ENCODE measurements around the gene UBC.

DNA sequence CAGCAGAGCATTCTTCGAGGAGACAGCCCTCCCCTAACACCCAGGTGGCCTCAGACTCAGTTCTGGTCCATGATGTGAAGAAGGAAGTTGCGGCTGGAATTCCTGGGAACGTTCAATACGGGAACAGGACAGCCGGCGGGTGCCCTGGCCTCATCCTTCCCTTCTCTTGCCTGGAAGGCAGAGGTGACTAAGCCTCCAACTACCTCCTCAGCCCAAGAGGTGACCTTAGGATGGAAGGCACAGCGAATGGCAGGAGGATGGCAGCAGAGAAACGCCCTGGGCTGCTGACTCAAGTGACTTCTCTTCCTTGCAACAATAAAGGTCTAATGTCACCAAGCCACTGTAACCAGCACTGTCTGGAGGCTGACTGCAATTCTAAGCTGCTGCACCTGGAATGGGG lies 38.4 kb upstream of the UBC start:
- TF ChIP-seq, protein P1, sequence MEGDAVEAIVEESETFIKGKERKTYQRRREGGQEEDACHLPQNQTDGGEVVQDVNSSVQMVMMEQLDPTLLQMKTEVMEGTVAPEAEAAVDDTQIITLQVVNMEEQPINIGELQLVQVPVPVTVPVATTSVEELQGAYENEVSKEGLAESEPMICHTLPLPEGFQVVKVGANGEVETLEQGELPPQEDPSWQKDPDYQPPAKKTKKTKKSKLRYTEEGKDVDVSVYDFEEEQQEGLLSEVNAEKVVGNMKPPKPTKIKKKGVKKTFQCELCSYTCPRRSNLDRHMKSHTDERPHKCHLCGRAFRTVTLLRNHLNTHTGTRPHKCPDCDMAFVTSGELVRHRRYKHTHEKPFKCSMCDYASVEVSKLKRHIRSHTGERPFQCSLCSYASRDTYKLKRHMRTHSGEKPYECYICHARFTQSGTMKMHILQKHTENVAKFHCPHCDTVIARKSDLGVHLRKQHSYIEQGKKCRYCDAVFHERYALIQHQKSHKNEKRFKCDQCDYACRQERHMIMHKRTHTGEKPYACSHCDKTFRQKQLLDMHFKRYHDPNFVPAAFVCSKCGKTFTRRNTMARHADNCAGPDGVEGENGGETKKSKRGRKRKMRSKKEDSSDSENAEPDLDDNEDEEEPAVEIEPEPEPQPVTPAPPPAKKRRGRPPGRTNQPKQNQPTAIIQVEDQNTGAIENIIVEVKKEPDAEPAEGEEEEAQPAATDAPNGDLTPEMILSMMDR (IDR thresholded peaks at IDR 0.05; ENCODE audit: low read depth, low read length, poor library complexity, severe bottlenecking): no peak
- TF ChIP-seq EZH2phosphoT487 (IDR thresholded peaks at IDR 0.05; ENCODE audit: borderline replicate concordance, low read length): no peak
